DMS 273 (cell line): ENCODE data around the gene CEP97.
"Not testable (repeated sequence)": the region's sequence is repeated elsewhere in the genome, so short reads cannot be mapped to it uniquely, and the experiment has no call there.

Experiments used
- DNase-seq: peaks from one replicate; lab custom pipeline; 2025; ENCODE audit not compliant: unreplicated experiment; lab: John Stamatoyannopoulos, UW

CEP97 gene

GRCh38 chr3:101724329-101725193 lies at the start of gene CEP97:
CEP97 (plus strand) TSS chr3:101724614; CDS start chr3:101724677, 63 bp downstream.
- DNase-seq = peak; percentile 99

GRCh38 chr3:101675709-101676215 lies 48.7 kb upstream of the CEP97 start:
- DNase-seq = no peak

- DNase-seq = no peak
Observed at GRCh38 chr3:101676216-101676764, 48.1 kb upstream of the CEP97 start.

GRCh38 chr3:101676765-101677435 lies 47.5 kb upstream of the CEP97 start, which contains the start of gene ZBTB11:
ZBTB11 (minus strand) TSS chr3:101677132; CDS start chr3:101676914, 218 bp downstream.
- no peak for DNase-seq

- no peak for DNase-seq
Observed at GRCh38 chr3:101677436-101678286, 46.8 kb upstream of the CEP97 start.

GRCh38 chr3:101678837-101679236 lies 45.6 kb upstream of the CEP97 start:
- DNase-seq = not testable (repeated sequence)

- DNase-seq = no peak
Observed at GRCh38 chr3:101680466-101680865, 43.9 kb upstream of the CEP97 start.

GRCh38 chr3:101685050-101685400 lies 39.4 kb upstream of the CEP97 start:
- no peak for DNase-seq

GRCh38 chr3:101685870-101686307 lies 38.5 kb upstream of the CEP97 start:
- DNase-seq = no peak

- no peak for DNase-seq
Observed at GRCh38 chr3:101687142-101687931, 37.1 kb upstream of the CEP97 start.

GRCh38 chr3:101689286-101689685 lies 35.1 kb upstream of the CEP97 start:
- DNase-seq = no peak

GRCh38 chr3:101690972-101691371 lies 33.4 kb upstream of the CEP97 start:
- no peak for DNase-seq

GRCh38 chr3:101691685-101692671 lies 32.4 kb upstream of the CEP97 start:
- not testable (repeated sequence) for DNase-seq

GRCh38 chr3:101693540-101693939 lies 30.9 kb upstream of the CEP97 start:
- not testable (repeated sequence) for DNase-seq

- not testable (repeated sequence) for DNase-seq
Observed at GRCh38 chr3:101694836-101695235, 29.6 kb upstream of the CEP97 start.

GRCh38 chr3:101695779-101696372 lies 28.5 kb upstream of the CEP97 start:
- DNase-seq = no peak

GRCh38 chr3:101701696-101702634 lies 22.4 kb upstream of the CEP97 start:
- no peak for DNase-seq
